GM19467 (cell line): ENCODE data around the gene NINL.
"Not testable (repeated sequence)": the region's sequence is repeated elsewhere in the genome, so short reads cannot be mapped to it uniquely, and the experiment has no call there.

Source experiments
- ATAC-seq: cut with Tn5 transposase; IDR thresholded peaks from one replicate; pipeline ENCODE4 v1.9.1; 2021; ENCODE audit warnings: mild to moderate bottlenecking, moderate library complexity; ENCODE audit not compliant: unreplicated experiment

Gene NINL

DNA sequence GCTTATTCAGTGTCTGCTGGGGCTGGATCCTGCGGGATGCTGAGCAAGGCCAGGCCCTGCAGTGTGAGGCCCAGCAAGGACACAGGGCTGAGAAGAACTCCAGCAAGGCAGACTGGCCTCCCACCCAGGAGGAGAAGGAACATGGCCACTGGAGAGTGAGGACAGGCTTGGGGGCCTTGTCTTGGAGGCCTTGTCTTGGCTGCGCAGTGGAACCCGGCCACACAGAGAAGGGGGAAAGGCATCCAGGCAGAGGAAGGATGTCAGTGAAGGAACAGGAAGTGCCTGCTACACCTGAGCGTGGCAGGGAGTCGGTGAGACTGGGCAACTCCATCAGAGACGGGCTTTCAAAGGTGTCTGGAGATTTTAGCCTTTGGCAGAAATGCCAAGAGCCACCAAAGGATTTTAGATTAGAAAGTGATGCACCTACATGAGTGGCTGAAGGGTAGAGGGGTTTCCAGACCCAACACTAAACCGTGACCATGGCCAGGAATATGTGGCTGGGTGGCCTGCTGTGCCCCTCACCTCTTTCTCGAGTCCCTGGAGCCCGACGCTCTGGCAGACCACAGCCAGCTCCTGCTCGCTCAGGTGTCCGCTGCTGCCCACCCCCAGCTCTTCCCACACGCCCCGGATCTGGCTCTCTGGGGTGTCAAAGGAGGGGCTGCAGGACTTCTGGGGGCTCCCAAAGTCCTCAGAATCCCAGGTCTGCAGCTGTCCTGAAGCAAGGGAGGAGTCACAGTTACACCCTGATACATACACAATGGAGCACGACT lies 80.8 kb downstream of the NINL start:
- ATAC-seq = no peak

DNA sequence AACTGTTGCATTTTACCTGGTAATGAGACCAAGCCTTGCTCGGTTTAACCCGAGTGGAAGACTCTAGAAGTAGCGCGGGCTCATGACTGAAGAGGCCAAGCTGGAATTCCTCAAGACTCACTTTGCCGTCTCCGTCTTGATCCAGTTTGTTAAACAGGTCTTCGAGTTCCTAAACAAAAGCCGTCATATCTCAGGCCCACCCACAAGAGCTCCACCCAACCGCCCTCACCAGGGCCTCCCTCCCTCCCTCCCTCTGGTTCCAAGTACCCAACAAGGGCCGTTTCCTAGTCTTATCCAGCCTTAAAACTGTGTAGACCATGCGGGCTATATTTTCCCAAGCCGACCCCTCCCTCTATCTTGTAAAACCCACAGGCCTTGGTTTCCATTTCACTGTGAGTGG lies 81.4 kb downstream of the NINL start:
- ATAC-seq = no peak

DNA sequence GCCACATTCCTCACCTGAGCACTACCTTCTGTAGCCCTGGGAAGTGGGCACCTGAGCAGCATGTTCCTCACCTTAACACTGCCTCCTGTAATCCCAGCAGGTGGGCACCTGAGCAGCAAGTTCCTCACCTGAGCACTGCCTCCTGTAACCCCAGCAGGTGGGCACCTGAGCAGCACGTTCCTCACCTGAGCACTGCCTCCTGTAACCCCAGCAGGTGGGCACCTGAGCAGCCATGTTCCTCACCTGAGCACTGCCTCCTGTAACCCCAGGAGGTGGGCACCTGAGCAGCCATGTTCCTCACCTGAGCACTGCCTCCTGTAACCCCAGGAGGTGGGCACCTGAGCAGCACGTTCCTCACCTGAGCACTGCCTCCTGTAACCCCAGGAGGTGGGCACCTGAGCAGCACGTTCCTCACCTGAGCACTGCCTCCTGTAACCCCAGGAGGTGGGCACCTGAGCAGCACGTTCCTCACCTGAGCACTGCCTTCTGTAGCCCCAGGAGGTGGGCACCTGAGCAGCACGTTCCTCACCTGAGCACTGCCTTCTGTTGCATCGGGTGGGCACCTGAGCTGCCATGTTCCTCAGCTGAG lies 82.2 kb downstream of the NINL start:
- ATAC-seq = not testable (repeated sequence)

DNA sequence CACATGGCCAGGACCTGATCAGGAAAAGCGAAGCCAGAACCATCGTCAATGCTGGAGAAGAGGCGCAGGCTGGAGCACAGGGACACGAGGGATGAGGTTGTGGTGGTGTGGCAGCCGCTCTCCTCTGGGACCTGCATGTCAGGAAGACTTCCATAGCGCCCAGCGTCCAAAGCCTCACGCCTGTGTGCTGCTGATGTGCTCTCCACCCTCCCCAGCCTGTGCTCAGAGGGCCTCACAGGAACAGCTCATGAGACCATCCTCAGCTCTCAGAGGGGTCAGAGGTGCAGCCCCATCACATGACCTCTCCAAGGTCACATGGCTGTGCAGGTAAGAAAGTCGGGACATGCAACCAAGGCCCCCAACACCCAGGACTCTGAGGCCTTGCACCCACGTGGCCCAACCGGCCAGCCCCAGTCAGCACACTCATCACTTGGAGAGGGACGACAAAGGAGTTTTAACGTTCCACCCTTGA lies 84.4 kb downstream of the NINL start:
- no peak for ATAC-seq

DNA sequence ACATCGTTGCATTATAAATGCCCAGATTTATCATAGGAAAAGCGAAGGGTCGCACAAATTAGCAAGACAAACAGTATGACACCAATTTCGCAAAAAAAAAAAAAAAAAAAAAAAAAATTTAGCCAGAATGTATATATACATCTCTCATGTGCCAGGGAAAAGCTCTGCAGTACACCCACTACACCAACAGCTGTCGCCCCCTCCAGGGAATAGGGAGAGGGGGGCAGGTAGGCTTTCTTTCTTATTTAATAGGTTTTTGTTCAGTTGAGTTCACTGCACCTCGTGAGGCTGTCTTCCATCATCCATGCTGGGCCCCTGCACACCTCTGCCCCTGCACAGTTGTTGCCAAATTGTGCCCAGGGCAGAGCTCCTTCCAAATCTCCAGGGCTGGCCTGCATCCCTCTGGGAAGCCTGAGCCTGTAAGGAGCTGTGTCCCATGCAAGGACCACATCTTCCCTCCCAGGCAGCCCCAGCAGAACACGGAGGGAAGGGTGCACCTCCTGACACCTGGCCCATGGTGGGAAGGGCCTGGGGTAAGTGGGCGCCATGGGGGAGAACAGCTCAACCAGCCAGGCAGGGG lies 85.4 kb downstream of the NINL start:
- no peak for ATAC-seq

DNA sequence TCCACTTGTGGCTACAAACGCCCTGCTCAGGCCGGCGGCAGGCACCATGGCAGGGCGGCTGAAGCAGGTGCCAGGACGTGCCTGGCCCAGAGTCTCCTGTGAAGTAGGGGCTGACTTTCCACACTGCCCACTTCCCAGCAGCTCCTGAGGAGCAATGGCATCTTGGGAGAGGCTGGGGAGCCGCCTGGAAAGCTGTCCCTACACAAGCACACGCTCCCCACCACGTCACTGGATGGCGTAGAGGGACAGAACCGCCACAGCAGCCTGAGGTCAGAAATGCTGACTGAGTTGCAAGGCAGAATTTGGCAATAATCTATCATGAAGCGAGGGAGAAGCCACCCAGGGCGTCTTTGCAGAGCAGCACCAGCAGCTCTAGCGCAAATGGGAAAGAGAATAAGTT lies 86.3 kb downstream of the NINL start:
- ATAC-seq = no peak

DNA sequence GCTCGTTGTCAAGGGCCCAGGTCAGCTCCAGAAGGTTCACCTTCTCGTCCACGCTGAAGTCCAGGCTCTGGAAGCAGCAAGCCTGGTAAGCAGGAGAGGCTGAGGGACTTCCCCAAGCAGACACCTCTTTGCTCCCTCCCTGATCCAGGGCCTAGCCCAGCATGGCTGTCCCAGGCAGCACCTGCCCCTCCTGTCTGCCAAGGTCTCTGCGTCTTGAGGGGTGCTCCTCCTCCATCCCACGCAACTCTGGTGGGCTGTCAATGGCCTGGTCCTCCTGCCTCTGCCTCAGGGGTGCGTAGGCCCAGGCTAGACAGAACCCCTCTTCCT lies 87.1 kb downstream of the NINL start:
- ATAC-seq = no peak

DNA sequence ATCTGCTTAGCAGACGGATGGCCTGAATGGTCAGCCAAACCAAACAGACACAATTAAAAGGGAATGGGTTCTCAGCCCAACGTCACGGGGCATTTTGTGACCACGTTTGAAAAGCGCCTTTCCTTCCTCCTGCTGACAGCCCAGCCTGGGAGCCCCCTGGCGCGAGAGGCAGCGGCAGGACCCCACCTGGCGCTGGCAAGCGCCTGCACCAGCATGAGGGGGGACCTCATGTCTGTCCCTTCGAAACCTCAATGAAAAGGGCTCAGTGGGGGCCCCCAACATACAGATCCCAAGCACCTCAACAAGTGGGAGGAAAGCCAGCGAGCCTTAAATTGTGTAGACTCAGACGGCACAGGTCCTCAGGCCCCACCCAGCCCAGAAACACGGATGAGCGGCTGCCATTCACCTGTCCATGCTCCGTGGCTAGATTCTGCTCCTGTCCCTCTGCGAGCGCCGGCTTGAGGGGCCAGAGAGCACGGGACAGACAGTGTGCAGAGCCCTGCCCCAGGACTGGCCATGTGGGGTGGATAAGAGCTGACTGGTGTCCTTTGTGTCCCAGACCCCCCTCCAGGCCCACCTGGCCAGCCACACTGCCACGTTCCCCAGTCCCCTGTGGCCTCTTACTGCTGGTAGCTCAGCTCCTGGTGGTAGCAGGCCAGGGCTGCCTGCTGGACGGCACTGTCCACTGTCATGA lies 87.6 kb downstream of the NINL start:
- ATAC-seq = no peak

DNA sequence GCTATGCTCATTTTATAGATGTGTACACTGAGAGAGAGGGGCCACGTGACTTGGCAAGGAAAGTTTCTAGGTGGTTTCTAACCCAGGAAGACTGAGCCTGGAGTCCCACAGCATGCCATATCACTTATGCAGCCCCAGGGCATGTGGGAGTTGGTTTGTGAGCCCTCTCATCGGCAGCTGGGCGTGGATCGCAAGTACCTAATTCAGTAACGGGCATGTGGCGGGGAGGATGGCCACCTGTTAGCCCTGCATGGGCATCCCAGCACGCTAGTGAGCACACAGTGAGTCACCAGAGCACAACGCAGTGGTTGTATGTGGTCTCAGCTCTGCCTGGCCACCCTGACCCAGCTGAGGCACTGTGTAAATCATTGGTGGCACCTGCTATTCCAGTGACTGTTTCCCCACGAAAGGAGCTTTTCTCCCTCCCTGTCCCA lies 88.3 kb downstream of the NINL start:
- ATAC-seq = no peak

DNA sequence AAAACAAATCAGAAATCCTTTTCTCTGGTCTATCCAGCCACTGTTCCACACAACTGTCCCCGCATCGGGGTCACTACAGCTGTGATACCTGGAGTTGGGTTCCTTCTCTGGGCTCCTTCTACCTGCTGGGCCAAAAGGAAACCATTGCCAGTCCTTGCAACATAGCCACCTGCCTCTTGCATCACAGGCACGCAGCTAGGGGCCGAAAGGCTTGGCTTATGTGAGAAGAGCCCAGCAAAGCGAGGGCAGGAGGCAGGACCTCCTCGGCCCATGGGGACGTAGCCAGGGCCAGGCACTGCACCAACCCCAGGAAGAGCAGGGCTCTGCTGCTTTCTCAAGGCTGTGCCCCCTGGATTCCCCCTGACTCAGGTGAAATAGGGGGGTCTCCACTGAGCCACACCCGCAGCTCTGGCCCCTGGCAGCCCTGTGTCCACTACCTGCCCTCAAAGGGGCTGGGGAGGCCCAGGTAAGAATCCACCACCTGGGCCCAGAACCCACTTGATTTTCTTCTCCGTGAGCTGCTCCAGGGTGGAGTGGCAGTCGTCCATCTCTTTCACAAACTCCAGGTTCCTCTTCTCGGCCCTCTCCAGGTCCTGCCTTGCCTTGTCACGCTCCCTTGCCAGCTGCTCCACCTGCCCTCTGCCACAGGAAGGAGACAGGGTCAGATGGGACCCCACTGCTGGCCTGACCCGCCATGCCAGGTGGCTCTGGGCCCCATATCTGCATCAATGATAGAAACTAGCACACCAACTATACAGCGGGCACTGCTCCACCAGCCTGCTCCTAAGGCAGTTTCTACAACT lies 89.0 kb downstream of the NINL start:
- no peak for ATAC-seq

DNA sequence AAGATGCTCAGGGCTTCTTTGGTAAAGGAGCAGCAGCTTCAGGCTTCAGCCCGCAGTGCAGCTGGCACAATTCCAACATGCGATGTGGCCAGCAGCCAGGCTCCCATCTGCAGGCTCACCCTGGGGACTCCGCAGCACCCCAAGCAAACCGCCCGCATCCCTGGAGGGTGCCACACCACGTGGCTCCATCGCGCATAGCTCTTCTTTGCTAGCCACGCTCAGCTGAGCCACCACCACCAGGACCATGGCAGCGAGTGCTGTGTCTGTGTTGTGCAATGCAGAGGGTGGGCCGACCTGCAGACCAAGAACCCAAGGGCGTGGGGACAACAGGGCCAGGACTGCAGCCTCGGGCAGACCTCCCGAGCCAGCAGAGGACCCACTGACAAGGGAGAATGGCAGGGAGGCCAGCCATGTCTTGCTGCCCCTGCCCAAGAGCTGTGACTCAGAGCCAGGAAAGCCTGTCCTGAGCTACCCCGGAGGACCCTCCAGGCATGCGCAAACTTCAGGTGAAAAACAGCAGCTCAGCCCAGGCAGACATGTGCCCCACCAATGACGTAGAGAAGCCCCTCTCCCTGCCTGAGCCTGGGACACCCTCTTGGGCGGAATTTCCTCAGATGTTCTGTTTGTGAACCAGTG lies 90.0 kb downstream of the NINL start:
- no peak for ATAC-seq

DNA sequence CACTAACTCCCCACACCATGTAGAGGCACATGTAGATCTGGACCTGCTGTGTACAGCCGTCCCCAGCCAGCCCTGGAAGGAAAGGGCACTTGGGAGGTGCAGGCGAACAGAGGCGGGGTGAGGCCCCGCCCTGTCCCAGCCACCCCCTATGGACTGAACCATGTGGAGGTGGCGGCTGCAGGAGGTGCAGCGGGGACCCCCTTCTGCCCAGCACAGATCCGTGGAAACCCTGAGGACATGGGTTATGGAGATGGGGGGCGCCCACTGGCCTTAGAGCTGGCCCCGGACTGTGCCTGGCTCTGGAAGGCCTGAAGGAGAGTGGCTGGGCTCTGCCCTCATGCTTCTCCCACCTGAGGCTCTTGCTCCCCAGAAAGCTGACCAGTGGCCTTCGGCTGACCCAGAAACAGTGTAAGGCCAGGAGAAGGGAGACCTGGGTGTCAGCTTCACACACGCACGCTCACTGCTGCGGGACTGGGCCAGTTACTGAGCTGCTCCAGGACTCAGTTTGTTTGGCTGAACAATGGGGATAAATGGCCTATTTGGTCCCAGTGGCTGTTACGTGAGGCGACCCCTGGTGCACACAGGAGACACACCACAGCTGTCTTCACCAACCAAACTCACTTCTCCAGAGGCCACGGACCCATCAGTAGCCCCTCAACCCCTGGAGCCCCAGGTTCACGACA lies 90.7 kb downstream of the NINL start:
- no peak for ATAC-seq

DNA sequence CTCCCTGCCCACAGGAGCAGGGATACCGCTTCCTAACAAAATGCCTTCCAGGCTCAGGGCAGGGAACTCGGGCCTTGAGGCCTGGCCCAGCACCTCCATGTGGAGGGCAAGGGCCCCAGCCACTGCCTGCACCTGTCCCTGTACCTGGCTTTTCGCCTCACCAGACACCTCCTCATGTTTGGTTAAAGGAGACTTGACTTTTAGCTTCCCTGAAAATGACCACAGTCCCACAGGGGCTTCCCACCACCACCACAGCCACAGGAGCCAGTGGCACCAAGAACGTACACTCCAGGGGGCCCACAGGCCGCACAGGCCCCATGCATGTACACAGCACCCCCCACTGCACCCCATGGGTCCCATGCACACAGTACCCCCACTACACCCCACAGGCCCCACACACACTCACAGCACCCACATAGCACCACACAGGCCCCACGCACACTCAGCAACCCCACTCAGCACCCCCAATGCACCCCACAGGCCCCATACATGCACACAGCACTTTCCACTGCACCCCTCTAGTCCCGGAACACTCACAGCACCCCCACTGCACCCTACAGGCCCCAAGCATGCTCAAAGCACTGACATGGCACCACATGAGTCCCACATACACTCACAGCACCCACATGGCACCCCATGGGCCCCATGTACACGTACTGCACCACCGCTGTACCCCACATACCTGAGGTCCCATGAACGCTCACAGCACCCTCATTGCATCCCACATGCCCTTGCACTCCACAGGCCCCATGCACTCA lies 91.4 kb downstream of the NINL start:
- ATAC-seq = no peak

DNA sequence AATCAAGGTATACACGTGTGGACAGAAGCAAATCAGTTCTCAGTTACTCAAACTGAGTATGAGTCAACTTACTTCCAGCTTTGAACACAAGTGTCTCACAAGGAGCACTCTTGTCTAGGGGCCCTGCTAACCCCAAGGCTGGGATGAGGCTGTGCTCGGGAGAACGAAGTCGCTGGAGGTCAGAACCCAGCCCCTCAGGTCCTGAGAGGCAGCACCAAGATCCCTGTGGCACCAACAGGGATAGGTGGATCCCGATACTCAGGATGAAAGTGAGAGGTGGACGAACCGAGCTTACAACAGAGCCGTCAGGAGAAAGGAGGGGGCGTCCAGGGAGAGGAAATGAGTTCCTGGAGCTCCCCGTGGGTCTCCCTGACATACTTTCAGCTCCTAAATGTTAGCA lies 92.2 kb downstream of the NINL start:
- ATAC-seq = no peak

DNA sequence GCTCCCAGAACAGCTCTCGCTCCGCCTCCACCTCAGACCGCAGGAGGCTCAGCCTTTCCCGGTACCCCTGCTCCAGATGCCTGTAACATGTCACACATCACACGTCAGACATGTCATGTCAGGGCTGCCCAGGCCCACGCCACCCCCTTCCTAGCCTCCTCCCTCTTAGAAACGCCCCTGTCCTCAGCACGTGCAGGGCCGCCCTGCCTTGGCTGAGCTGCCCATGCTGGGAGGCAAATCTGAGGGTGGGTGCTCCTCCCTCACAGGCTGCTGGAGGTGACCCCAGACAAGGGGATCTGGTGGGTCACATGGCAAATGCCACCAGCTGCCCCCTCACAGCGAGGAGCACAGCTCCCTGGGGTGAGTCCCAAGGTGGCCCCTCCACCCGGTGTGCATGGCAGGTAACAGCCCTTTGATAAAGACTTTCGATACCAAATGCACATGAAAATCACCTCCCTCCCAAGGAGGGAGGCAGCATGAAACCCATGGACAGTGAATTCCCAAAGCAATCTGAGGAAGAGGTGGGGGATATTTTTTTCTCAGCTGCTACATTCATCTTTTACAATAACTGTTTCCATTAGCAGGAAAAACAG lies 93.8 kb downstream of the NINL start:
- ATAC-seq = no peak

DNA sequence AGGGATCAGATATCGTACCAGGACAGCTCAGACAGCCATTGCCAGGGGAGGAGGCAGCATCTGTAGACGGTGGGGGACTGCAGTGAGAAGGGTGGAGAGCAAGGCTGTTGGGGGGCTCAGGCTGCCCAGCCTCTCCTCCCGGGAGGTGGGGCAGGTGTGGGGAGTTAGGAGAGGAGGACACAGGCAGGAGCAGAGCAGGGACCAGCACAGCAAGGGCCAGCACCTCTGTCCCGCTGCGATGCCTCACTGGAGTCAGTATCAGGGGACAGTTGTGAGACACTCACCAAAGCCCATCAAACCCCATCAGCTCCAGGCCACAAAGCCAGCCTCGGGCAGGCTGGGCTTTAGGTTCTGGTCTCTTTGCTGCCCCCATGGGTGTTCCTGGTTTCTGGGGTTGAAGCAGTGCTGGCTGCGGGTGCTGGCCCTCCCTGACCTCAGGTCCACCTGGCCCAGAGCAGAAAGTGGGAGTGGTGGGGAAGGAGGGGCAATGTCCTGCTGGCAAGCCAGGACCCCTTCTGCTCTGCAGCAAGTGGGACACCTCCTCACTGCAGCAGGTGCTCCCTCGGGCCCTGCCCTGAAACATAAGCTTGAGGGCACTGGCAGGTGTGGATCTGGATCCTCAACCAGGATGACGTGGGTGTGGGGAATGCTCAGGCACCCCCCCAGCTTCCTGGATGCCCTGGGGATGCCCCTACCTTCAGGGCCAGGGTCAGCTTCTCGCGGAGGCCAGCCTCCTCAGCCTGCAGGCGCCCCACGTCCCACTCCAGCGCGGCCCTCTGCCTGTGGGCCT lies 94.5 kb downstream of the NINL start:
- no peak for ATAC-seq

DNA sequence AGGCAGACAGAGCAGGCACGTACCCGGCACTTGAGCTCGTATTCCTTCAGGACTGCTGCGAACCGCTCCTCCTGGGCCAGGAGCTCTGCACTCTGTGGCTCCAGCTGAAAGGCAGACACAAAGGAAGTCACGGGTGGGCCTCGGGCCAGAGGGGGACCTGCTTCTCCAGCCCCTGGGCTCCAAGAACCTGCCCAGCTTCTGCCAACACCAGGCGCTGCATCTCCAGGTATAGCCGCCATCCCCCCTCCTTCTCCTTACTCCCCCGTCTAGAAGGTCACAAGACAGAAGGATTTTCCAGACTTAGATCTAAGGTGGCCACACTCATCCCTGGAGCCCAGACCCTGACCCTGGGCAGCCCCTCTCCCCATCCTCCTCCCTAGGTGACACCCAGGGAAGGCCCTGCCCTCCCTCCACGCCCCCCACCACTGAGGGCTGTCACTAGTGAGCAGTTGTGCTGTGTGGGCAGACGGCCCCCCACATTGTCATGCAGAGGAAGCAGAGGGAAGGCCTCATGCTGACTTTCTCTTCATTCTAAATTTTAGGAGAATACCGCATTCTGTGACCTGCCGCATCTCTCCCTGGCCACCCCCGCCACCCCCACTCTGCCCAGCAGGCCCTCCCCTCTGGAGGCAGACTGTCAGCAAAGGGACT lies 96.0 kb downstream of the NINL start:
- ATAC-seq = no peak

DNA sequence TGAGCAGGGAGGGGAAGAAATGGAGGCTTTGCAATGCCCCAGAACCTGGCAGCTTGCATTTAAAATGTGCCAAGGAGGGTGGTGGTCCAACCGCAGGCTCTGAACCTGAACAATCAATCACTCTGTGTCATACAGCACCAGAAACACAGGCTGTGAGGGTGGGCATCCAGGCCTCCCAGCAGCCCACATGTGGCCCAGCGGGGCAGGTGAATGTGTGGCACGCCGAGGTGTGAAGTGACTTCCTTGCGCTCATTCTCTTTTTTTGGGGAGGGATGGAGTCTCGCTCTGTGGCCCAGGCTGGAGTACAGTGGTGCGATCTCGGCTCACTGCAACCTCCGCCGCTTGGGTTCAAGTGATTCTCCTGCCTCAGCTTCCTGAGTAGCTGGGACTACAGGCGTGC lies 97.4 kb downstream of the NINL start:
- no peak for ATAC-seq
